Heart right ventricle (tissue), 16 donors: ENCODE data around the gene RABL6. TPM values are rescaled to one million over a fixed set of nuclear protein-coding genes. Genes with fewer than 3 reads are reported as not detected.

Experiments
- ATAC-seq, 8 donors: fragments of 200-7000 bp; cut with Tn5 transposase; one replicate each; pipeline ENCODE4 v1.9.1; 2020; ENCODE audit warnings: mild to moderate bottlenecking in 8 of 8, moderate library complexity in 8 of 8, moderate number of reproducible peaks in 1 of 8
- DNase-seq, 2 donors: peaks; one replicate each; pipeline ENCODE4 v3.0.0-alpha.2; 2020
- H3K27ac ChIP-seq, 10 donors: fragments of 200-600 bp; sonication (generic) in 2 of 10; one replicate each; pipeline versions ENCODE4 v1.5.0 to v1.8.0; 2020 to 2022; ENCODE audit warnings: mild to moderate bottlenecking in 3 of 10
- H3K27me3 ChIP-seq, 7 donors: fragments of 200-600 bp; one replicate each; pipeline ENCODE4 v1.8.0; 2021 to 2022; ENCODE audit warnings: mild to moderate bottlenecking in 2 of 7
- H3K36me3 ChIP-seq, 9 donors: fragments of 200-600 bp; sonication (generic) in 1 of 9; one replicate each; pipeline versions ENCODE4 v1.5.0 to v1.8.0; 2020 to 2022; ENCODE audit warnings: mild to moderate bottlenecking in 2 of 9
- H3K4me1 ChIP-seq, 9 donors: fragments of 200-600 bp; sonication (generic) in 1 of 9; one replicate each; pipeline versions ENCODE4 v1.5.0 to v1.8.0; 2020 to 2022; ENCODE audit warnings: mild to moderate bottlenecking in 4 of 9
- H3K4me3 ChIP-seq, 10 donors: fragments of 200-600 bp; sonication (generic) in 2 of 10; one replicate each; pipeline versions ENCODE4 v1.5.0 to v1.8.0; 2020 to 2022; ENCODE audit warnings: mild to moderate bottlenecking in 7 of 10, moderate library complexity in 2 of 10
- H3K9me3 ChIP-seq, 11 donors: fragments of 200-600 bp in 10 of 11; sonication (generic) in 2 of 11; one replicate each; pipeline versions ENCODE4 v1.5.0 to v1.8.0; 2013 to 2022; ENCODE audit warnings: mild to moderate bottlenecking in 2 of 11, control low read depth in 1 of 11, moderate library complexity in 1 of 11
- WGBS, 2 donors: extraction: QIAGEN DNeasy Blood & Tissue Kit; methylation state at CpG; one replicate each; pipeline ENCODE4 v1.1.7; 2013; ENCODE audit warnings: inconsistent platforms in 1 of 2; 5-methylcytosine and 5-hydroxymethylcytosine counted together
- intact Hi-C, 10 donors: fragments of 100-400 bp; cut with DNase I; formaldehyde crosslinking; loops; one replicate each; pipeline versions ENCODE4 v1.11.1 to v1.14.2; 2022
- polyA plus RNA-seq, 2 donors: library from polyadenylated mRNA; stranded (reverse); fragments of 200-250 nt; gene quantifications; one replicate each; pipeline ENCODE4 v1.2.3, GENCODE V29; 2013
- total RNA-seq, 10 donors: library from RNA; stranded (reverse); fragmentation: NEBNext Ultra II Directional in 3 of 10; extraction: Animal tissue kit (Norgen Biotek cat#: 25700) in 3 of 10; gene quantifications; one replicate each; pipeline versions ENCODE4 v1.2.1 to v1.2.4, GENCODE V29; 2021 to 2023
- TF ChIP-seq, protein P1 (sequence below), 9 donors: fragments of 200-600 bp; sonication (generic) in 2 of 9; IDR thresholded peaks; one replicate each; pipeline versions ENCODE4 v1.5.0 to v1.8.0; 2021 to 2022; ENCODE audit warnings: antibody characterized with exemption in 9 of 9, mild to moderate bottlenecking in 5 of 9, moderate library complexity in 1 of 9
- donor health status: Arrhythmogenic right ventricular cardiomyopathy.
- donor health status: ischemic (EF 13 %, LVEDD 7.1; RV severe dilation, severe dysfunction).
- donor health status: healthy with polysubstance abuse.
- donor health status: DM: no; HTN: yes; CAD: no.
- donor health status: DM: no; HTN: no; CAD: no.
- donor health status: ischemic (EF 25% LVEDD 6.9; RV normal size, moderate dysfunction).
- donor health status: ischemic (EF 25% LVEDD 5.7; RV mildly dilated, moderate dysfunction).
- donor health status: healthy.
- donor health status: DM: yes; HTN: yes; CAD: no.
- donor health status: Ischemic cardiomyopathy.
- donor health status: ischemic (EF 35%, LVEDD 5.7; RV mildly dilated, moderate dysfunction).
- donor health status: nonischemic (EF 11% LVEDD 7.7; RV severe dilation, severe dysfunction).
- donor health status: DM: yes; HTN: yes; CAD: no.
- donor health status: PGD.
- donor health status: ischemic (EF 29% LVEDD 5.4; RV normal size, mild dysfunction).
- donor health status: nonischemic (EF 23%, LVEDD 6.1; RV moderate dilation, normal function).

RABL6 gene
- total and polyA plus RNA-seq, 12 donors = 60.5 to 97.4 (median 66.6) TPM

- intact Hi-C loops = loop anchor here in 3 of 10 donors (5.0 kb wide), 3 partner anchors 51 to 96 kb away; partner anchors contain the start of genes C8G (in 1 of the 3) and FBXW5 (in 1 of the 3)
- no peak for ATAC-seq
- peak in 1 of 2 donors; percentile 12 for DNase-seq
- WGBS, 2 donors = 81 to 82% methylated on average over 23 of the region's 23 CpGs
- H3K27me3 ChIP-seq = peaks cover 0 to 25% (median 4%) of the 10 kb centered on the region in 7 donors
- H3K9me3 ChIP-seq = no peaks in the 10 kb centered on the region
- H3K27ac ChIP-seq = peak overlapping the region in 7 of 10 donors; percentile 1 to 96 (median 92)
- H3K4me3 ChIP-seq = peak overlapping the region in 3 of 10 donors; percentile 3 to 99 (median 82)
- H3K36me3 ChIP-seq = peaks cover 0 to 27% (median 11%) of the 10 kb centered on the region in 9 donors
- H3K4me1 ChIP-seq = peaks cover 18 to 48% (median 41%) of the 10 kb centered on the region in 9 donors
- TF ChIP-seq, protein P1, sequence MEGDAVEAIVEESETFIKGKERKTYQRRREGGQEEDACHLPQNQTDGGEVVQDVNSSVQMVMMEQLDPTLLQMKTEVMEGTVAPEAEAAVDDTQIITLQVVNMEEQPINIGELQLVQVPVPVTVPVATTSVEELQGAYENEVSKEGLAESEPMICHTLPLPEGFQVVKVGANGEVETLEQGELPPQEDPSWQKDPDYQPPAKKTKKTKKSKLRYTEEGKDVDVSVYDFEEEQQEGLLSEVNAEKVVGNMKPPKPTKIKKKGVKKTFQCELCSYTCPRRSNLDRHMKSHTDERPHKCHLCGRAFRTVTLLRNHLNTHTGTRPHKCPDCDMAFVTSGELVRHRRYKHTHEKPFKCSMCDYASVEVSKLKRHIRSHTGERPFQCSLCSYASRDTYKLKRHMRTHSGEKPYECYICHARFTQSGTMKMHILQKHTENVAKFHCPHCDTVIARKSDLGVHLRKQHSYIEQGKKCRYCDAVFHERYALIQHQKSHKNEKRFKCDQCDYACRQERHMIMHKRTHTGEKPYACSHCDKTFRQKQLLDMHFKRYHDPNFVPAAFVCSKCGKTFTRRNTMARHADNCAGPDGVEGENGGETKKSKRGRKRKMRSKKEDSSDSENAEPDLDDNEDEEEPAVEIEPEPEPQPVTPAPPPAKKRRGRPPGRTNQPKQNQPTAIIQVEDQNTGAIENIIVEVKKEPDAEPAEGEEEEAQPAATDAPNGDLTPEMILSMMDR (IDR thresholded peaks at IDR 0.05) = no peak
These were observed 43.4 kb downstream of the RABL6 start for GRCh38 chr9:136850866-136851775.

- Histone ChIP-seq H3K4me1 (peaks cover 17 to 42% (median 33%) of the 10 kb centered on the region in 9 donors), H3K36me3 (peaks cover 0 to 21% (median 11%) of the 10 kb centered on the region in 9 donors), H3K4me3 (no peak within 1 kb of the TSS), H3K9me3 (no peaks in the 10 kb centered on the region), H3K27me3 (peaks cover 0 to 15% (median 0%) of the 10 kb centered on the region in 7 donors), H3K27ac (peak within 1 kb of the TSS in 8 of 10 donors; percentile 1 to 96 (median 34))
- intact Hi-C loops = loop anchor here in 3 of 10 donors (5.0 kb wide), 3 partner anchors 50 to 95 kb away; partner anchors contain the start of genes C8G (in 1 of the 3) and FBXW5 (in 1 of the 3)
- WGBS, 2 donors = 51 to 54% methylated on average over 21 to 23 of the region's 23 CpGs
- TF ChIP-seq, protein P1 (IDR thresholded peaks at IDR 0.05) = no peak
- DNase-seq (peak in 1 of 2 donors; percentile 33), ATAC-seq (no peak)
These were observed 44.4 kb downstream of the RABL6 start, which contains the start of gene MAMDC4 for GRCh38 chr9:136851941-136852663. Gene MAMDC4 (plus strand): TSS chr9:136852346. CDS start chr9:136852417, 71 bp downstream.

- Histone ChIP-seq H3K4me3 (no peak overlapping the region), H3K27me3 (peaks cover 0 to 7% (median 0%) of the 10 kb centered on the region in 7 donors), H3K27ac (peak overlapping the region in 1 of 10 donors; percentile 93), H3K9me3 (no peaks in the 10 kb centered on the region), H3K36me3 (peaks cover 0 to 21% (median 11%) of the 10 kb centered on the region in 9 donors), H3K4me1 (peaks cover 17 to 38% (median 29%) of the 10 kb centered on the region in 9 donors)
- WGBS, 2 donors = 87 to 88% methylated on average over 29 of the region's 29 CpGs
- TF ChIP-seq, protein P1 (IDR thresholded peaks at IDR 0.05) = no peak
- DNase-seq (peak in 1 of 2 donors; percentile 13), ATAC-seq (no peak)
- intact Hi-C loops = loop anchor here in 3 of 10 donors (5.0 kb wide), 3 partner anchors 49 to 94 kb away; partner anchors contain the start of genes C8G (in 1 of the 3) and FBXW5 (in 1 of the 3)
These were observed 45.2 kb downstream of the RABL6 start for GRCh38 chr9:136852664-136853595.
